HL-60/S4 treated with retinoic acid at 250 ng/mL for 4 days and 3 days (cell line): ENCODE results near the gene TMEM170B.
"Not testable (repeated sequence)": the region's sequence is repeated elsewhere in the genome, so short reads cannot be mapped to it uniquely, and the experiment has no call there.

Experiments
- in situ Hi-C: fragments of 300-500 bp; cut with MboI; formaldehyde crosslinking; loops from 2 replicates; pipeline ENCODE4 v1.7.0; 2022; ENCODE audit warnings: low sequenced_read_pairs

Gene TMEM170B

GRCh38 chr6:11527274-11527870, 10.2 kb upstream of the TMEM170B start:
- in situ Hi-C loops, result no loop called here

- in situ Hi-C loops, result no loop called here
Measured at GRCh38 chr6:11528996-11529395, 8.6 kb upstream of the TMEM170B start.

DNA sequence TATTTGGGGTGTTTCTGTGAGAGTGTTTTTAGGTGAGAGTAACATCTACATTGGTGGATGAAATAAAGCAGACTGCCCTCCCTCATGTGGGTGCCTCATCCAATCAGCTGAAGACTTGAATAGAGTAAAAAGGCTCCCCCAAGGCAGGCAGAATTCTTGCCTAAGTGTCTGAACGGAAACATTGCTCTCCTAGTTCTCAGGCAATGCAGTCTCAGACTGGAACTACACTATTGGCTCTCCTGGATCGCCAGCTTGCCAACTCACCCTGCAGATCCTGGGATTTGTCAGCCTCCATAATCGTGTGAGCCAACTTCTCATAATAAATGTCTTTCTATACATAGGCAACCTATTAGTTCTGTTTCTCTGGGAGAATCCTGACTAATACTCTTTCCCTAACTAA, 5.5 kb upstream of the TMEM170B start:
- in situ Hi-C loops, result no loop called here

- in situ Hi-C loops, result no loop called here
Measured at GRCh38 chr6:11534561-11534960, 3.0 kb upstream of the TMEM170B start.

GRCh38 chr6:11535801-11536230, 1.7 kb upstream of the TMEM170B start:
- in situ Hi-C loops, result no loop called here

- in situ Hi-C loops, result no loop called here
Measured at GRCh38 chr6:11536795-11537194, 754 bp upstream of the TMEM170B start.

DNA sequence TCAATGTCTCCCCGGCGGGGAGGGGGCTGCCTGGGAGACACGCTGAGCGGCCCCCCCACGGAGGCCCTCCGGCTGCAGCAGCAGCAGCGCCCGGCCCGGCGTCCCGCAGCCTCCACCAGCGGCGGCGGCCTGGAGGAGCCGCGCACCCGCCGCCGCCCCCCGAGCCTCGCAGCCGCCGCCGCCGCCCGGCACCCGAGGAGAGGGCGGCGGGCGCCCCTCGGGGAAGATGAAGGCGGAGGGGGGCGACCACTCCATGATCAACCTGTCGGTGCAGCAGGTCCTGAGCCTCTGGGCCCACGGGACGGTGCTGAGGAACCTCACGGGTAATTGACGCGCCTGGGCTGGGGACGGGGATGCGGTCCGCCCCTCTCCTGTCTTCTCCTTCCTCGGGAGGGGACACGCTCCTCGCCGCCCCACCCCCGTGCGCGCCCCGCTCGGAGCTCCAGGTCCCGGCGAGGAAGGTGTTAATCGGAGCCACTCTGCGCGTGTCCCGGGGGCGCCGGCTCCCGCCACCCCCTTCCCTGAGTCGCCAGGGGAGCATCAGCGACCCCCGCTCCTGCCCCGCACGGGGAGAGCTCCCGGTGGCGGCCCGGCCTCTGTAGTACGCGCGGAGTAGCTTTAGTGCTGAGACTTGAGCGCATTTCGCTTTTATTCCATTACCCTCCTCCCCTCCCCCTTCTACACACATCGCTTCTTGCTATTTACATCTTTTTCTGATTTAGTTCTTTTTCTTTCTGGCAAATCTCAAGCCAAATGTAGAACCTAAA, 686 bp downstream of the TMEM170B start:
- in situ Hi-C loops, result no loop called here

GRCh38 chr6:11538819-11539468, 1.4 kb downstream of the TMEM170B start:
- in situ Hi-C loops, result no loop called here

DNA sequence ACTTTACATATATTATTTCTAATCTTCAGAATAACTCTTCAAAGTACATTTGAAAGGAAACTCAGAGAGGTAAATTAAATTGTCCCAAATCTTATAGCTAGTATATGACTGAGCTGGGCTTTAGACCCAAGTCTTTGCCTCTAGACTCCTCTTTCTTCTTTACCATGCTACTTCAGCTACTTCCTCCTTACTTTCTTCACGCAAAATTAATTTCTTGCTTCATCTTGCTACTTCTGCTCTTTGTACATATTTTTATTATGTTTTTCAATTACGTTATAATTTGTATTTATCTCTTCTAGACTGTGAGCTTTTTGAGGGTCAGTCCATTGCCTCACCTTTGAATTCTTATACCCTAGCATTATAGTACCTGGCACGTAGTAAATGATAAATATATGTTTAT, 5.3 kb downstream of the TMEM170B start:
- in situ Hi-C loops, result no loop called here

DNA sequence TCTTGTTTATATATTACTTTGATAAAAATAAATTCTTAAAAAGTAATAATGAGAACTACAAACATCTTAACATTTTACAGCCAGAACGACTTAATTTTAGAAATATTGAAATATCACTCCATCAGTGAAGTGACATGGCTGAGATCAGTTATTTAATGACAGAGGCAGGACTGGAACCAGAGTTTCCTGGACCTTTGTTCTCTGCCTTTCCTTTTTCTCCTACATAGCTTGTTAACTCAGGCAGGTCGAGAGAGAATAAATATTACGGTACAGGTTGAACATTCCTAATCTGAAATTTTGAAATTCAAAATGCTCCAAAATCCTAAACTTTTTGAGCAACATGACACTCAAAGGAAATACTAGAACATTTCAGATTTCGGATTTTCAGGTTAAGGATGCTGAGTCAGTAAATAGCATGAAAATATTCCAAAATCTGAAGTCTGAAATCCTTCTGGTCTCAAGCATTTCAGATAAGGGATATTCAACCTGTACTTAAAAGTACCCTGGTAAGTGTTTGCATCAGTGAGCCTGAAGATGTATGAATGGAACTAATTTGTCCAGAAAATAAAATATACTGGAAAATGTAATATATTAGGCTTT, 6.5 kb downstream of the TMEM170B start:
- in situ Hi-C loops, result no loop called here

DNA sequence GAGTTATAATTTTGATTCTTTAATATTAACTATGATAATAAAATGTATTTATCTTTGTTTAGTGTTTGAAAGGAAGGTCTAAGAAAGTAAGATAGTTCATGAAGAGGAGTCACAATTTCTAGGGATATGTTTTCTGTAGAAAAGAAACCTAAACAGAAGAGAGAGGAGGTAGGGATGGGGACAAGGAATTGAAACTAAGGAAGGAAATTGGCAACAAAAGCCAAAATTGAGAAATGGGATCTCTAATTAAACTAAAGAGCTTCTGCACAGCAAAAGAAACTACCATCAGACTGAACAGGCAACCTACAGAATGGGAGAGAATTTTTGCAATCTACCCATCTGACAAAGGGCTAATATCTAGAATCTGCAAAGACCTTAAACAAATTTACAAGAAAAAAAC, 10.3 kb downstream of the TMEM170B start:
- in situ Hi-C loops, result not testable (repeated sequence)

- in situ Hi-C loops, result not testable (repeated sequence)
Measured at GRCh38 chr6:11548578-11548977, 11.0 kb downstream of the TMEM170B start.

- in situ Hi-C loops, result no loop called here
Measured at GRCh38 chr6:11551053-11551452, 13.5 kb downstream of the TMEM170B start.

DNA sequence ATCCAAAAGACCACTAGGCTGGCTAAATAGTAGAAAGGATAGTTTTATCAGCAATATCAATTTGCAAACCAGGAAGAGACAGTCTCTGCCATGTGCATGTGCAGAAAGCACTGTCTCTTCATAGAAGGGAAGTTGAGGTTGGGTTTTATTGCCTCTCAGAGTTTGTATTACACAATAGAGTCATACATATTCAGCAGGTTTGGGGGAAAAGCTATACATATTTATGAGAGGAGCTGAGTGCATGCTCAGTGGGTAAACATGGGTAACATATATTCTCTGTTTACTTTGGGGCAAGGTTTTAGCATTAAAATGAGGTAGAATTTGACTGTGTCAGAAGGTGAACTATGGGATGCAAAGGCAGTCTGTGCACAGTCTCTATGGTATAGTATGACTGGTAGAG, 14.9 kb downstream of the TMEM170B start:
- in situ Hi-C loops, result no loop called here

GRCh38 chr6:11553824-11554223, 16.3 kb downstream of the TMEM170B start:
- in situ Hi-C loops, result no loop called here

DNA sequence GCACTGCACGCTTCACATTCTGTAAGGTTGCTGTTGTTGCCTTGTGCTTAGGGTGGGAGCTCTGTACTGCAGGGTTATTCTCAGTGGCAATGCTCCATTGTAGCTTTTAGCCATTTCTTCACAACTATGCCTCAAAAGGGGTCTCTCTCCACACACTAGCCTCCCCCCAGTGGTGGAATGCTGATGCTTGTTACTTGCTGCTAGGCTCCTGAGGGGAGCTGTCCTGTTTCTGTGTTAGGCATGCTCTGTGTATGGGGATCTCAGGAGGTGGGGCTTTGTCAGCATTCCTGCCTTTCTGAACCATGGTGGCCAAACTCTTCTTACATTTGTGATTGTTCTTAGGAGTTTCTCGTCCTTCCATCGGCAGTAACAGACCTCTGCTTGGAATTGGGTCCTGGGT, 18.8 kb downstream of the TMEM170B start:
- in situ Hi-C loops, result no loop called here

GRCh38 chr6:11563793-11564192, 26.2 kb downstream of the TMEM170B start:
- in situ Hi-C loops, result no loop called here

- in situ Hi-C loops, result no loop called here
Measured at GRCh38 chr6:11566609-11567008, 29.1 kb downstream of the TMEM170B start.

GRCh38 chr6:11571073-11571472, 33.5 kb downstream of the TMEM170B start:
- in situ Hi-C loops, result loop anchor here (10.0 kb wide), 1 partner anchor 76 kb away; no protein-coding TSS in a partner anchor

GRCh38 chr6:11575408-11576033, 38.0 kb downstream of the TMEM170B start:
- in situ Hi-C loops, result loop anchor here (10.0 kb wide), 1 partner anchor 81 kb away; no protein-coding TSS in a partner anchor
